ENCODE measurements around the gene PRELP.
"Not testable (repeated sequence)": the region's sequence is repeated elsewhere in the genome, so short reads cannot be mapped to it uniquely, and the experiment has no call there.

The PRELP gene

DNA sequence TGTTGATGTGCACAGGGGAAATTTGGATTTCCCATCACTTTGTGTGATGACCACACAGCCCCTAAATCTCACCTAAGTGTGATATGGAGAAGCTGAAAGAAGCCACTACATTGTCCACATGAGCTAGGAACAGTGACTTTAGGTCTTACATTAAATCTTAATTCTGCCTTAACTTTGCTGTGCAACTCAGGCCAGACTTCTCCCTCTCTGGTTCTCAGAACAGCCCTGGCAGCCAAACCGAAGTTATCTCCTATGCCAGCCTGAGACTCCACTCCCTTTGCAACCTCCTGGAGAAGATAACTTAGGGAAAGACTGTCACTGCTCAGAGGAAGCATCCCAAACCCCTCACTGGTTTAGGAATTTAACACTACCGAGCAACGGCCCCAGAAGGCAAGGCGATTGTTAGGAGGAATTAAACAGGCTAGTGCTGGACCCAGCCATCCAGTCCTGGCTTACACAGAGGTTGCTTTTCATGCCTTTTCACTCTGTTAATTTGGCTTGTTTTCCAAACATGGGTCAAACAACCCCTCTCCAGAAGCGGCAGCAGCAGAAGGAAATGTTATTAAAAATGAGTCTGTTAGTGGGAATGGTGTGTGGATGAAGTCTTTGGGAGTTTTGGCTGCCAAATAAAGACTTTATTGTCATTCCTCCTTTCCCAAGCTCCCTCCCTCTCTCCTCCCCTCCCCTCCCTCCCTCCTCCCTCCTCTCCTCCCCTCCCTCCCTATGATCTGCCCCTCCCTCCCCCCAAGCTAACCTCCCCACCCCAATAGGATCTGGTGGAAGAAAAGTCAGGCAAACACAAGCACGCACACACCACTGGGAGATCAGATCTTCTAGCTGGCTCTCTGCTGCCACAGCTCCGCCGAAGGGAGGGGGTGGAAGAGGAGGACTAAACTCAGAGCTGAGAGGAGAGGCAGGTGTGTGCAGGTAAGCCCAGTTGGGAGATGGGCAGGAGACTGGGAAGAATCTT is at the start of gene PRELP:
Gene PRELP, plus strand, starts transcription at position 795 of the 970 bp plus-strand sequence. CDS start 7,379 bp downstream, outside the sequence.
- DNase-seq (ENCODE audit: low read depth), result no peak

DNA sequence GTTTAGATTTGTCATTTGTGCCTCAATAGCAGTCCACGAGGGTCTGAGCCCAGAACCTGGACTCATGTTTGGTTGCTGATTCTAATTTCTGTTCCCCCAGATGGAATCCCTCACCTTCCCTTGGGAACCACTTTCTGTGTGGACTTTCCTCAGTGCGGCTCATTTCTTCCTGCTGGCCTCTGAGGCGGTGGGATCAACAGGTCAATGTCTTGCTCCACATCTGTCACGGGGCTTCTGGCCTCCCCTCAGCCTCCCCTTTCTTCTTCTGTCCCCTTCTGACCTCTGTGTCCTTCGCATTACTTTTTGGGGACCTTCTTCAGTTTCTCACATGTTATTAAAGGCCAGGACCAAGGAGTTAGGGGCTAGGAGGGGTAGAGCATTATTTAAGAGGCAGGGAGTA is 49.2 kb upstream of the PRELP start:
- no peak for DNase-seq (ENCODE audit: low read depth)

DNA sequence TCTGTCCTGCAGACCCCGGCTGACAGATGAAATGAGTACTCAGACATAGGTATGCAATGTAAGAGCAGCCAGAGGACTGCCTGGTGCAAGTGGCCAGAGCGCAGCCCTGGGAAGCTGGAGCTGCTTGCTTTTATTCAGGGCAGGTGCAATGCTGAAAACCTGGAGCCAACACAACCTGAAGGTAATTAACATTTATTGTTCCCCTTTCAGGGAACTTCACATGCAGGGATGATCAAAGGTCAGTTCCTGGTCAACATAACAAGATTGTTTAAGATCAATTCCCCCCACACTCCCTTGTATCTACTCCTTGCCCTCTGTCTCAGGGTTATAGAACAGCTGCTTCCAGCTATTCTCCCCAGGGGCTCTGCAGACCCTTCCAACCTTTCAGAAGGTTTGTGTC is 48.7 kb upstream of the PRELP start:
- DNase-seq (ENCODE audit: low read depth), result no peak

DNA sequence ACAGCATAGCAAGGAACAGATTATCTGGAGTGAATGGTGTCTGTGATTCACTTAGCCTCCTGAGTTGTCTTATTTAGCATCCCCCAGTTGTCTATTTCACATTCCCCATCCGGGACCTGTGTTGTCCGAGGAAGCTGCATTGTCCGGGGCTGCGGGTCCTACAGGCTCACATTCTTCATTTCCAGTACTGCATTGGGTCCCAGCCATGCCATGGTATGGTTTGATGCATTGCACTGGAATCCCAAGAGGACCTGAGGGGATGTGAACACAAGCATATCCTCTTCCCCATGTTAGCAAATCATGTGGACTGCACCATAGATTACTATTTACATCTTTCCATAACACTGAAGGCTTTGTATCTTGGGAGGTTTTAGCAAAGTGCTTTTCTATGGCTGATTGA is 48.2 kb upstream of the PRELP start:
- no peak for DNase-seq (ENCODE audit: low read depth)

- DNase-seq (ENCODE audit: low read depth), result no peak
Observed at GRCh38 chr1:203428981-203429599, 46.5 kb upstream of the PRELP start.

GRCh38 chr1:203435615-203436014 is 40.0 kb upstream of the PRELP start:
- DNase-seq (ENCODE audit: low read depth), result no peak

DNA sequence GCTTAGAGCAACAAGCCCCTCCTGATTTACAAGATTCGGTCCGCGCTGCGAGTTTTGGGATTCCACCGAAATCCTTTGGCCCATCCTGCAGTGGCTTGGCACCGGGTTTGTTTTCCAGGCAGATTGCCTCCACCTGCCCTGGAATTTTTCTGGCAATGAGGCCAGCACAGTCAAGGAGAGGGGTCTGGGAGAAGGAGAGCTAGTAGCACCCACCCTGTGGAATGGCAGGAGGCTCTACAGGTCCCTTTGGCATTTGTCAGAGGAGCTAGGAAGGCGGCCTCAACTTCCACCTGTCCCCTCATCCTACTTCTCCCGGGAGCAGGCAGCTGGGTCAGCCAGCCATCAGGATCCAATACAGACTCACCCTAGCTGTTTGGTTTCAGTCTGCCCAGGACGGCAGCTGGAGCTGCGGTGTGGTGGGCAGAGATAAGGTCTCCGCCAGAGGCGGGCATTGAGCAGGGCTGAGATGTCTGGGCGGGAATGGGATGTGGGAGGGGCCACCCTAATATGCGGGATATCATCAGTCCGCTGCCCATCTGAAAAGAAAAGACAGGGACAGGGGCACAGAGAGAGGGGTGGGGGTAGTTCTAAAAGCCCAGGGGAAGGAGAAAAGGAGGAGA is 37.8 kb upstream of the PRELP start:
- DNase-seq (ENCODE audit: low read depth), result peak; percentile 25

DNA sequence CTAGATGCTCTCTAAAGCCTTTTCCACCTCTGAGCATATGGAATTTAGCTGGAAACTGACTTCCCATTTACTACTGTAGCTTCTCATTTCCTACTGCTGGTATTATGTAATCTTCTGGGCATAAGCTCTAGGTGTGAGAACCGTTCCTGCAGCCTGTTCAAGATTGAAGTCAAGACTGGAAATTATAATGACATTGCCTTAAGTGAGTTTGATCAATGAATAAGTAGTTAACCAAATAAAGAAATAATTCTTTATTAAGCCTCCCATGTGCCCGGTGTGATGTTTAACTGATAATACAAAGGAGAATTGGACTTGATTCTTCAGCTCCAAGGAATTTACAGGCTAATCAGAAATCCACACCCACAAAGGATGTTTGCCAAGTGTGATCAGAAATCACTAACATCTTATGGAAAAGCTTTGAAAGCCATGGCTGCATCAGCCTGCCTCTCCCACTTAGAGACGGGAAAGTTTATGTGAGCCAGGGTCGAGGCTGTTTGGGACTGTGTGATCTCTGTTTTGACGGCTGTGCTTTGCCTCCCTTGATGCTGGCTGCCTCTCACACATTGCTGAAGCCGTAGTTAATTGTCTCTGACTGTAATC is 36.4 kb upstream of the PRELP start:
- no peak for DNase-seq (ENCODE audit: low read depth)

DNA sequence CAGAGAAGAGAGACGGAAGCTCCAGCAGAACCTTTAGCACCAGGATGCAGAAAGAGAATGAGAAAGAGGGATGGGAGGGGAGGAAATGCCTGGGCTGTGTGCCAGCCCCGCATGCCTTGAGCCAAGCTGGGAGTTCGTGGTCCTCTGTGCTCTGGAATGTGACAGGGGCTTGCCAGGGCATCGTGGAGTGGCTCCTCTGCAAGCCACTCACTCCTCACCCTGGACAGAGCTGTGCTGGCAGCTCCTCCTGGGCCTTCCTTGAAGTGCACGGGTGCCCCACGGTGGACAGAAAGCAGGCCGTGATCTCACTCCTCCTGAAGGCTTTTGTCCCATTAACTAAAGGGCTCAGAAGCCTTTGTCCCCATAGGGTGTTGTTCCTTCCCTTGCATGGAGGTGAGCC is 34.8 kb upstream of the PRELP start:
- no peak for DNase-seq (ENCODE audit: low read depth)

DNA sequence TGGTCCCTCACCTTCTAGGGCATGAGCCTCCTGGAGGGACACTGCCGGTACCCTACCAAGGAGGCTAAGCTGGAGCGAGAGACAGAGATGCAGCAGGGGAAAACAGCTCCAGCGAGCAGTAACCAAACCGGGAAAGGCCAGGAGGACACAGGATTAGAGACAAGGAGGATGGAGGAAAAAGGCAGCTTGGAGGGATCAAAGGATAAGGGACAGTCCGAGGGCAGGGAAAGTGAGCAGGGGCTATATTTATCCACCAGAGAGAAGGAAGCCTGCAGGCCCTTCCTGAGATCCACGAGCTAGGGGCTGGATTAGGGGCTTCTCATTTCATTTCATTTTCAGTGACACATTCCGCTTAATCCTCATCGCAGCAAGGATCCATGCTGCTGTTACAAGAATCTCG is 33.8 kb upstream of the PRELP start:
- DNase-seq (ENCODE audit: low read depth), result no peak

GRCh38 chr1:203442821-203443220 is 32.8 kb upstream of the PRELP start:
- DNase-seq (ENCODE audit: low read depth), result no peak

DNA sequence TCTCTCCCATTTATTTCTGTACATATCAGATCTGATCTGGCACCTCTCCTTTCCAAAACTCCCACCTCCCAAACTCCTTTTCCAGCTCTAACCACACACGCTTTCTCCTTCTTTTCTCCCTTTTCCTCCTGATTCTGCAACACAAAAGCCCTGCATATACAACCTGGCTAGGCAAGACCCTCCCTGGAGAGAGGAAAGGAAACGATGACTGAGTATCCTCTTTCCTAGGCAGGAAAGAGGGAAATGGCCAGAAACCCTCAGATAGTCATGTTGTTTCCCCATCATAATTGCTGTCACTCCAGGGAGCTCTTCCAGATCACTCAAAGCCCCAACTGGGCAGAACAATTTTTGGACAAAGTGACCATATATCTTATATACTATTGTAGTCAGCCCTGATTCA is 32.3 kb upstream of the PRELP start:
- no peak for DNase-seq (ENCODE audit: low read depth)

- no peak for DNase-seq (ENCODE audit: low read depth)
Observed at GRCh38 chr1:203444171-203444576, 31.4 kb upstream of the PRELP start.

- DNase-seq (ENCODE audit: low read depth), result no peak
Observed at GRCh38 chr1:203447151-203447550, 28.5 kb upstream of the PRELP start.

DNA sequence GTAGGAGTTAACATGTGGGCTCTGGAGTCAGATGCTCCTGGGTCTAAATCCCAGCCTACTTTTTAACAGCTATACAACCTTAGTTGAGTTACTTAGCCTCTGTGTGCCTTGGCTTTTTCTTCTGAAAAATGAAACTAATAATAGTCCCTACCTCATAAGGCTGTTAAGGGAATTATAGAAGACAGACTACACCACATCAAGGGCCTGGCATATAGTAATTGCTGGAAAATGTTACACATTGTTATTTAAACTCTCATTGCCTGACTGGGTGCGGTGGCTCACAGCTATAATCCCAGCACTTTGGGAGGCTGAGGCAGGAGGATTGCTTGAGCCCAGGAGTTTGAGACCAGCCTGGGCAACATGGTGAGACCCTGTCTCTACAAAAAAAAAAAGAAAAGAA is 28.0 kb upstream of the PRELP start:
- not testable (repeated sequence) for DNase-seq (ENCODE audit: low read depth)

- no peak for DNase-seq (ENCODE audit: low read depth)
Observed at GRCh38 chr1:203448521-203449061, 27.0 kb upstream of the PRELP start.

DNA sequence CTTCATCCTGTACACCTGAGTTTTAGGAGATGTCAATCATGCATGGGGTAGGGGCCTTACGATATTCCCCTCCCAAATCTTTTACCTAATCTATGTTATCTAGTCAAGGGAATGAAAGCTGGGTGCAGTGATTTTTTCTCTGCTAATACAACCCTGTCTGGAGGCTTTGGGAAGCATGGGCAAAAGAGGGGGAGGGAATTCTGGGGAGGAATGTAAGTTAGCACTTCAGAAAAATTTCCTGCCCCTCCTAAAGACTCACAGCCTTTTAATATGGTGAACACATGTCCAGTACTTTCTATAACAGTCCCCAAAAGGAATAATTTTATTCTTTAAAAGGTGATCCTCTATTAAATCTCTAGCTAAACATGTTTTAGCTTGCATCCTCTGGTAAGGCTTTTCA is 25.6 kb upstream of the PRELP start:
- no peak for DNase-seq (ENCODE audit: low read depth)

GRCh38 chr1:203450479-203451149 is 25.0 kb upstream of the PRELP start:
- DNase-seq (ENCODE audit: low read depth), result no peak

- DNase-seq (ENCODE audit: low read depth), result no peak
Observed at GRCh38 chr1:203451836-203452784, 23.5 kb upstream of the PRELP start.

- DNase-seq (ENCODE audit: low read depth), result no peak
Observed at GRCh38 chr1:203453016-203453415, 22.6 kb upstream of the PRELP start.

DNA sequence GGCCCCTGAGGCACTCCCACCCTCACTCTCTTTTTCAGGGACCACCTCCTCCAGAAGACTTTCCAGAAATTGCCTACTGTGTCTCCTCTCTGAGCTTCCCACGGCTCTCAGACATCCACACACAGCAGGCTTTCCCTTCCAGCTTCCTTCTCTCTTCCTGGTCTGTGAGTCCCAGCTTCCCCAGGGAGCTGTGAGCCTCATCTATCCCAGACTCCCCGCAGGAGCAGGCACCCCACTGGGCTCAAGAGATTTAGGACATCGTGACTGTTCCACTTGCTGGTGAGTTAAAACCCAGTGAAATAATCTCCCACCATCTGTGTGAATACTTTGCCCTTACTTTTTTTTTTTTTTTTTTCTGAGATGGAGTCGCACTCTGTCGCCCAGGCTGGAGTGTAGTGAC is 22.0 kb upstream of the PRELP start:
- no peak for DNase-seq (ENCODE audit: low read depth)

All from CMK (cell line).